BLaER1 treated with 17β-estradiol and CSF1 and Interleukin-3, amounts not matched to agents 10 nM and 100 nM (cell line): ENCODE measurements around the gene LEKR1.
"Not testable (repeated sequence)": the region's sequence is repeated elsewhere in the genome, so short reads cannot be mapped to it uniquely, and the experiment has no call there.

ENCODE experiments used
- H3K27ac ChIP-seq, 11 experiments: shearing (Covaris generic); formaldehyde crosslinking; 2 replicates each; pipeline ENCODE4 v1.8.1; 2022
- H3K27me3 ChIP-seq, 11 experiments: shearing (Covaris generic); formaldehyde crosslinking; 2 replicates each; pipeline ENCODE4 v1.8.1; 2022
- H3K36me3 ChIP-seq, 11 experiments: shearing (Covaris generic); formaldehyde crosslinking; 2 replicates each; pipeline ENCODE4 v1.8.1; 2022
- H3K4me1 ChIP-seq, 10 experiments: shearing (Covaris generic); formaldehyde crosslinking; 2 replicates each; pipeline ENCODE4 v1.8.1; 2022
- H3K4me2 ChIP-seq, 11 experiments: shearing (Covaris generic); formaldehyde crosslinking; 2 replicates each; pipeline ENCODE4 v1.8.1; 2022
- H3K4me3 ChIP-seq, 10 experiments: shearing (Covaris generic); formaldehyde crosslinking; 2 replicates each; pipeline ENCODE4 v1.8.1; 2022
- H3K9ac ChIP-seq, 11 experiments: shearing (Covaris generic); formaldehyde crosslinking; 2 replicates each; pipeline ENCODE4 v1.8.1; 2022
- H3K9me3 ChIP-seq, 11 experiments: shearing (Covaris generic); formaldehyde crosslinking; replicated peaks in 1 of 11; 2 replicates each; pipeline ENCODE4 v1.8.1; 2022
- H4K20me1 ChIP-seq, 11 experiments: shearing (Covaris generic); formaldehyde crosslinking; 2 replicates each; pipeline ENCODE4 v1.8.1; 2022
- Cebpa-rat ChIP-seq, 11 experiments: shearing (Covaris generic); IDR thresholded peaks; 2 replicates each; pipeline ENCODE4 v1.8.1; 2022

LEKR1 gene

DNA sequence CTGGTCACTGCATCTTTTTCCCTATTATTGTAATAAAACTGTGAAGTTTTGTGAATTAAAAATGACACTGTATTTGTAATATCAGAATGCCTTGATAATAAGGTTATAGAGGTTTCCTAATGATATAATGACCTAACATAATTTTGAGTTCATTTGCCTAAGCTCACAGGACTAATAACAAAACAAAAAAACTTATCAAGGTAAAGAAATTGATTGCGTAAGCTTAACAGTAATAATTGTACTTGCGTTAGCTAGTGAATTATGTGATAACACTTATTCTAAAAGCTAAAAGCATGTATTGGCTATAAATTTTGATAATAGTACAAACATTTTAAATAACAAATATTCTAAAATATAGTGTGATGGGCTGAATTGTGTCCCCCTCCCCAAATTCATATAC is 112.6 kb downstream of the LEKR1 start:
- no peak overlapping the region for H3K27ac ChIP-seq
- no peak overlapping the region for H3K4me3 ChIP-seq
- no peaks in the 10 kb centered on the region for H4K20me1 ChIP-seq
- H3K4me2 ChIP-seq = no peak overlapping the region
- H3K36me3 ChIP-seq = no peaks in the 10 kb centered on the region
- H3K9ac ChIP-seq = no peak overlapping the region
- no peaks in the 10 kb centered on the region for H3K27me3 ChIP-seq
- H3K9me3 ChIP-seq = no peaks in the 10 kb centered on the region
- H3K4me1 ChIP-seq = no peaks in the 10 kb centered on the region
- no peak for TF ChIP-seq Cebpa-rat (IDR thresholded peaks at IDR 0.05)

DNA sequence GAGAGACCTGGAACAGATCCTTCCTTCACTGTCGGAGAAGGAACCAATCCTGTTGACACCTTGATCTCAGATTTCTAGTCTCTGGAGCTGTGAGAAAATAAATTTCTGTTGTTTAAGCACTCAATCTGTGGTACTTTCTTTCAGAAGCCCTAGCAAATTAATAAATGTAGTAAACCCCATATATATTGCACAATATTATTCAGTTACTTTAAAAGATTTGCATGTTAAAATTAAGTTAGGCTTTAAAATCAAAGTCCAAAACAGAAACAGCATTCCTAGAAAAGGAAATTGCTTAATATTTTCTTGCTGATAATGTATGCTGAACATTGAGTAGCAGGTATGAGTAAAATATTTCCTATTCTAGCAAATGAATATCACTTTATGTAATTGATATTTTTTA is 113.2 kb downstream of the LEKR1 start:
- Histone ChIP-seq H3K9me3 (no peaks in the 10 kb centered on the region), H3K4me2 (no peak overlapping the region), H3K4me3 (no peak overlapping the region), H3K36me3 (no peaks in the 10 kb centered on the region), H3K27me3 (no peaks in the 10 kb centered on the region), H3K27ac (no peak overlapping the region), H3K4me1 (no peaks in the 10 kb centered on the region), H4K20me1 (no peaks in the 10 kb centered on the region), H3K9ac (no peak overlapping the region)
- TF ChIP-seq Cebpa-rat (IDR thresholded peaks at IDR 0.05) = peak in 1 of 11 experiments; percentile 7; a peak in 1 of 22 replicates

DNA sequence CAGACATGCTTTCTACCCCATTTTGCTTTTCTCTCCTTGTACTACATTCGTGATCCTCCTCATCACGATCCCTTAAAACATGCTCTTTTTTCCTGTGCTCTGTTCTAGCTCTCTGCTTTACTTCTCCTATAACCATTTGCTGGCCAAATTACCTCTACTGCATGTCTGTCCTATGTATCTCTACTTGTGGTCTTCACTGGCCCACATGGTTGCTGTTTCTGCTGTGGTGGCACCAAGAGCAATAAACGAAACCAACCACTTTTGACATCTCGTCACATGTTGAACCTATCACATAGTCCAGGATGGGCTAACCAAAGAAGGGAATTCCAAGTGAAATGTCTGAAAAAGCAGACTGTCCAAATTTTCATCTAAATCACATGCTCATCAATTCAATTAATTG is 115.2 kb downstream of the LEKR1 start:
- no peaks in the 10 kb centered on the region for H3K27me3 ChIP-seq
- H4K20me1 ChIP-seq = no peaks in the 10 kb centered on the region
- no peaks in the 10 kb centered on the region for H3K4me1 ChIP-seq
- H3K9ac ChIP-seq = no peak overlapping the region
- TF ChIP-seq Cebpa-rat (IDR thresholded peaks at IDR 0.05) = no peak
- H3K4me2 ChIP-seq = no peak overlapping the region
- no peak overlapping the region for H3K27ac ChIP-seq
- no peaks in the 10 kb centered on the region for H3K9me3 ChIP-seq
- no peaks in the 10 kb centered on the region for H3K36me3 ChIP-seq
- H3K4me3 ChIP-seq = no peak overlapping the region

DNA sequence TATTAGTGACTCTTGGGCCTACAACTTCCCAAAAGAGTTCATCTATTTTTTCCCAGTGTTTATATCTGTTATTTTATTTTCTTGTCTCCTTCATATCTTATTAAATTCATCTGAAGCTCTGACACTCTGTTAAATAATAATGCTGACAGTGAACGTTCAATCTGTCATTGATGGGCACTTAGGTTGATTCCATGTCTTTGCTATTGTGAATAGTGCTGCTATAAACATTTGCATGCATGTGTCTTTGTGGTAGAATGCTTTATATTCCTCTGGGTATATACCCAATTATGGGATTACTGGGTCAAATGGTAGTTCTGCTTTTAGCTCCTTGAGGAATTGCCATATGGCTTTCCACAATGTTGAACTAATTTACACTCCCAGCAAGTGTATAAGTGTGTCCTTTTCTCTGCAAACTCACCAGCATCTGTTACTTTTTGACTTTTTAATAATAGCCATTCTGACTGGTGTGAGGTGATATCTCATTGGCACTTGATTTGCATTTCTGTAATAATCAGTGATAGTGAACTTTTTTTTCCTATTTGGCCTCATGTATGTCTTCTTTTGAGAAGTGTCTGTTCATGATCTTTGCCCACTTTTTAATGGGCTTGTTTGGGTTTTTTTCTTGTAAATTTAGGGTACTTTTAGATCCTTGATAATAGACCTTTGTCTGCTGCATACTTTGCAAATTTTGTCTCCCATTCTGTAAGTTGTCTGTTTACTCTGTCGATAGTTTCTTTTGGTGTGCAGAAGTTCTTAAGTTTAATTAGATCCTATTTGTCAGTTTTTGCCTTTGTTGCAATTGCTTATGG is 122.5 kb downstream of the LEKR1 start:
- H3K36me3 ChIP-seq = no peaks in the 10 kb centered on the region
- no peaks in the 10 kb centered on the region for H3K9me3 ChIP-seq
- no peak overlapping the region for H3K27ac ChIP-seq
- H3K4me2 ChIP-seq = no peak overlapping the region
- H3K9ac ChIP-seq = no peak overlapping the region
- H3K4me1 ChIP-seq = no peaks in the 10 kb centered on the region
- no peak for TF ChIP-seq Cebpa-rat (IDR thresholded peaks at IDR 0.05)
- H3K4me3 ChIP-seq = no peak overlapping the region
- H3K27me3 ChIP-seq = no peaks in the 10 kb centered on the region
- no peaks in the 10 kb centered on the region for H4K20me1 ChIP-seq

DNA sequence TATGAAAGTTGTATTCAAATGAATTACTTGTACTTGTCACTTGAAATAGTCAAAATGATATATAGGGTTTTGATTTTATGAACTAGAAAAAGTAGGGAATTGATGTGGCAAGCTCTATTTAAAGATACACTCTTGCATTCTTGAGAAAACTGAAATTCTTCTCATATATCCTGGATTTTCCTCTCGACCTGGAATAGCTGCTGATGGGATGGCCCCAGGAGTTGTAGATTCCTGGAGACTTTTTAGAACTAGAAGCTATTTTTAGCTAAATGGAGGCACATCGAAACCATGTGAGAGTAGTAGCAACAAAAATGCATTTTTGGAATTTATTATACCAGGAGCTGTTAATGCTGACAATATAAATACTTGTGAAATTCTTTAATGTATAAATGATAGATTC is 125.9 kb downstream of the LEKR1 start:
- no peaks in the 10 kb centered on the region for H3K27me3 ChIP-seq
- H3K9ac ChIP-seq = no peak overlapping the region
- no peak overlapping the region for H3K4me2 ChIP-seq
- H3K36me3 ChIP-seq = no peaks in the 10 kb centered on the region
- H4K20me1 ChIP-seq = no peaks in the 10 kb centered on the region
- H3K4me3 ChIP-seq = no peak overlapping the region
- H3K4me1 ChIP-seq = no peaks in the 10 kb centered on the region
- TF ChIP-seq Cebpa-rat (IDR thresholded peaks at IDR 0.05) = no peak
- no peak overlapping the region for H3K27ac ChIP-seq
- H3K9me3 ChIP-seq = no peaks in the 10 kb centered on the region

DNA sequence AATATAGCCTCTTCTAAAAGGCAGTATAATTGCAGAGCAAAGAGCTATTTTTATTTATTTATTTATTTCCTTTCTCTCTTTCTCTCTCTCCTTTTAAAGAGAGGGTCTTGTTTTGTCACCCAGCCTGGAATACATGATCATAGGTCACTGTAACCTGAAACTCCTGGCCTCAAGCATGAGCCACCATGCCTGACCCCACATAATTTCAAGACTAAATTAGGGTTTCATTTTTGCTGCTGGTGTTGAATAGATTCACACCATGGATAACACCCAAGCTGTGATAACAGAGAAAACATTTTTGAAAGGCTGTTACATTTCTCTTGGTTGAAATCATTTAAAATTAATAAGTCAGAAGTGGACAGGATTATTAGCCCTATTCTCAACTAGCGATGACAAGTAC is 131.6 kb downstream of the LEKR1 start:
- H3K27me3 ChIP-seq = no peaks in the 10 kb centered on the region
- no peaks in the 10 kb centered on the region for H4K20me1 ChIP-seq
- no peak overlapping the region for H3K27ac ChIP-seq
- no peak overlapping the region for H3K4me2 ChIP-seq
- no peaks in the 10 kb centered on the region for H3K9me3 ChIP-seq
- H3K36me3 ChIP-seq = no peaks in the 10 kb centered on the region
- TF ChIP-seq Cebpa-rat (IDR thresholded peaks at IDR 0.05) = no peak
- H3K4me3 ChIP-seq = no peak overlapping the region
- H3K9ac ChIP-seq = no peak overlapping the region
- no peaks in the 10 kb centered on the region for H3K4me1 ChIP-seq

DNA sequence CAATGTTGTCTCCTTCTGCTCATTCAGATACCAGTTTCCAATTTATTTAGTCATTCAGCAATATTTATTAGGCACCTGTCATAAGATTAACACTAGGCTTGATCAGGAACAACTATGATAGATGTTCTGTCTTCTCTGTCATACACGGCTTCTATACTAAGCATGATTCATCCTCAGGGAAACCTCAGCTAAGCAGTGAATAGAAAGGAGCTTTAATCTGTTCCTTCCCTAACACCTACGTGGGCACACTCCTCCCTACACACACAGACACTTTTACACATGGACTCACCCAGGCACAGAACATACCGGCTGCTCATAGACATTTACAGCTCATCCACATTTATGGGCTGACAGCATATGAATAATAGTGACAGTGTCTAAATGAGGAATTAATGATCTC is 136.9 kb downstream of the LEKR1 start:
- Histone ChIP-seq H3K27me3 (no peaks in the 10 kb centered on the region), H3K9ac (no peak overlapping the region), H3K4me2 (no peak overlapping the region), H4K20me1 (no peaks in the 10 kb centered on the region), H3K27ac (no peak overlapping the region), H3K9me3 (peaks cover 0 to 9% (median 4%) of the 10 kb centered on the region in 11 experiments; a peak in 8 of 22 replicates), H3K4me3 (no peak overlapping the region), H3K4me1 (no peaks in the 10 kb centered on the region), H3K36me3 (no peaks in the 10 kb centered on the region)
- TF ChIP-seq Cebpa-rat (IDR thresholded peaks at IDR 0.05) = no peak

DNA sequence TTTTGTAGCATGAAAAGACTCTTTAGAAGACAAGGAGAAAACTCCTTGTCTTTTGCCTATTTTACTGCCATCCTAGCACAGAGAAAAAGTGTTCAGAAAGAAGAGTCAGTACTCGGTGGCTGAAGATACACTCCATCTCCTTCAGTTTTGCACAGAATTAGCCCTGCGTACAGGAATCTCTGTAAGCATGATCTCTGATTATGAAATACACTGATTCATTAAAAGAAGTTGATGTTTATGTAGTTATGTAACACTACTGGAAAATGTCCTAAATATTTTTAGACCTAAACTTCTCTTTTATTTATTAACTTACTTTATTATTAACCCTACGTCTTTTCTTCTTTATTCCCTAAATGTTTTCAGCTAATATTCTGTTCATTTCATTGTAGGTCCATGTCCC is 138.4 kb downstream of the LEKR1 start:
- peaks cover 0 to 9% (median 4%) of the 10 kb centered on the region in 11 experiments; a peak in 8 of 22 replicates for H3K9me3 ChIP-seq
- no peaks in the 10 kb centered on the region for H3K36me3 ChIP-seq
- TF ChIP-seq Cebpa-rat (IDR thresholded peaks at IDR 0.05) = no peak
- no peak overlapping the region for H3K4me3 ChIP-seq
- no peak overlapping the region for H3K4me2 ChIP-seq
- H3K4me1 ChIP-seq = no peaks in the 10 kb centered on the region
- H3K27me3 ChIP-seq = no peaks in the 10 kb centered on the region
- H4K20me1 ChIP-seq = no peaks in the 10 kb centered on the region
- H3K27ac ChIP-seq = no peak overlapping the region
- no peak overlapping the region for H3K9ac ChIP-seq

DNA sequence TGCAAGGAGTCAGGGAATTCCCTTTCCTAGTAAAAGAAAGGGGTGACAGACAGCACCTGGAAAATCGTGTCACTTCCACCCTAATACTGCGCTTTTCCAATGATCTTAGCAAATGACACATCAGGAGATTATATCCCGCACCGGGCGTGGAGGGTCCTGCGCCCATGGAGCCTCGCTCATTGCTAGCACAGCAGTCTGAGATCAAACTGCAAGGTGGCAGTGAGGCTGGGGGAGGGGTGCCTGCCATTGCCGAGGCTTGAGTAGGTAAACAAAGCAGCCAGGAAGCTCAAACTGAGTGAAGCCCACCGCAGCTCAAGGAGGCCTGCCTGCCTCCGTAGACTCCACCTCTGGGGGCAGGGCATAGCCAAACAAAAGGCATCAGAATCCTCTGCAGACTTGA is 140.2 kb downstream of the LEKR1 start:
- H4K20me1 ChIP-seq, H3K9ac ChIP-seq: not testable (repeated sequence)

DNA sequence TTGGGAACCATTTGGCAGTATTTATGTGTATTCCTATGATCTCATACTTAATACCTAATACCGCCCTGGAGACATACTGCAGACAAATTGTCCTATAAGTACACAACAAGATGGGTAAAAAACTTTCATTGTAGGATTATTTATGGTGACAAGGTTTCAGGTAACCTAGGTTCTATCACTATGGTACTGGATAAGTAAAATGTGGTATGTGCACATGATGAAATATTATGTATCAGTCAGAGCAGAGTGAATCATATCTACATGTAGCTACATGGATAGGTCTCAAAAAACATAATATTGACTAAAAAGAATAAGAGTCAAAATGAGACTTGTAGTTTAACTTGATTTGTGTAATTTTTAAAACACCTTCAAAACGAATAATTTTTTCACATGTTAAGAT is 147.8 kb downstream of the LEKR1 start:
- Histone ChIP-seq H3K4me2 (no peak overlapping the region), H3K9ac (no peak overlapping the region), H3K36me3 (no peaks in the 10 kb centered on the region), H3K4me1 (peaks cover 14 to 36% (median 16%) of the 10 kb centered on the region in 10 experiments; a peak in 19 of 20 replicates), H3K27me3 (no peaks in the 10 kb centered on the region), H3K9me3 (no peaks in the 10 kb centered on the region), H4K20me1 (no peaks in the 10 kb centered on the region), H3K27ac (no peak overlapping the region), H3K4me3 (no peak overlapping the region)
- no peak for TF ChIP-seq Cebpa-rat (IDR thresholded peaks at IDR 0.05)

More for the DNA sequence above, 140.2 kb downstream of the LEKR1 start:
- not testable (repeated sequence) for H3K9me3 ChIP-seq, H3K4me1 ChIP-seq, H3K4me2 ChIP-seq, H3K27me3 ChIP-seq, H3K27ac ChIP-seq, H3K4me3 ChIP-seq, H3K36me3 ChIP-seq
